HUDEP-2 (cell line): ENCODE measurements around the gene NFYC.
"Not testable (repeated sequence)": the region's sequence is repeated elsewhere in the genome, so short reads cannot be mapped to it uniquely, and the experiment has no call there.

Source experiments
- DNase-seq, 76 experiments: peaks; one replicate each; lab custom pipeline; 2025; ENCODE audit not compliant: unreplicated experiment in 76 of 76; lab: John Stamatoyannopoulos, UW

The NFYC gene

DNA sequence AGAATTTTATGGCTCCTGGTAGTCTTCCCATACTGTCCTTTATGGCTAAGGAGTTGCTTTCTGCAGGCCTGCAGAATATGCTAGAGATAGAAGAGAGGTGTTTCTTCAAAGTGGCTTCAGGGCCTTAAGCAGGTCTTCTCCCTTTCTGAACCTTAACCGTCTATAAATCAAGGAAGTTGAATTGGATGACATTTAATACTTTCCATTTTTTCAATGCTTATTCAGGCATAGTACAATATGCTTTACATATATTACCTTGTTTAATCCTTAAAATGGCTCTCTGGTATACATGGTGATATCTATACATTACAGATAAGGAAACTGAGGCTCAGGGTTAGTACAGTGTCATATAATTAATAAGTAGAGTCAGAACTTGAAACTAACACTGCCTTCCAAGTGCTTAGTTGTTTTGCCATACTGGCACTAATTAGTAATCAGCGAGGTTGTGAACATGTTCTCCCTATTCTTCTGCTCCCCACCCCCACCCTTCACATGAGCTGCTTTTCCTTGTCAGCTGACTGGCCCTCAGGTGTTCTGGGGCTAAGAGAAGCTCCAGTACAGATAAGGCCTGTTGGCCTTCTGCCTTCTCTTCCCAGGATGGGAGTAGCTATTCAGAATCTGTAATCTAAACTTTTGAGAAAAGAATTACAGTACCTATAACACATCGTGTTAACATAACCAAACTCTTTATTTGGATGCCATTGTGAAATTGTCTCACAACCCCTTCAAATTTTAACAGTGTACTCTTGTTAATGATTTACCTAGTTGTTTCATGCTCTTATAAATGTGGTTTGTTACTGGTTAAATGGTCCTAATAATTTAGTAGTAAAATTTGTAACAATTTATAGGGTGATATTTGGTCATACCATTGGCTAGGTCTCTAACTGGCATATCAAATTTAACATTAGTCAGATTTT lies 13.6 kb downstream of the NFYC start:
- no peak for DNase-seq

DNA sequence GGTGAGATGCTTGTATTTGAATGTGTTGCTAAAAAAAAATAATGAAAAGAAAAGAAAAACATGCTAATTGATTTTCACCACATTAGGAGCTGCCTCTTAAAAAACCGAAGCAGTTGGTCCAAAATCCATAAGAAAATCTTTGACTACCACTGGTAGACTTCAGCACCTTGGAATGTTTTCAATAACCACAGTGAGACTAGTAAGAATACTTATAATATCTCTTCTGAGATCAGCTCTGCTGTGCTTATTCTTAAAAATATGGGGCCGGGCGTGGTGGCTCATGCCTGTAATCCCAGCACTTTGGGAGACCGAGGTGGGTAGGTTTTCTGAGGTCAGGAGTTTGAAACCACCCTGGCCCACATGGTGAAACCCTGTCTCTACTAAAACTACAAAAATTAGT lies 15.1 kb downstream of the NFYC start:
- DNase-seq: no peak

DNA sequence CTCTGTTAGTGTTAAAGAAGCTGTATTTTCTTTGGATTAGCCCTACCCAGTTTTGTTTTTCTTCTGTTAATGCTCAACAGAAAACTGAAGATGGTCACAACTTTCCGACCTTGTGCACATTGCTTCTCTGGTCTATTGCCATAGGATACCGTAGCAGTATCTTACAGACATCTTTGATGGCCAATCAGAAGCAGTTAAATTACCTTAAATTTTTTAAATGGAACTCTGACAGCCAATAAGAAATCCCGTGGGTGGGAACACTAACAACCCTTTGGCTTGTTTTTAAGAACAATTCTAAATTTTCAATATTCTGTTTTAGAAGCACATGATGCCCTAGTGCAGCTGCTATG lies 17.2 kb downstream of the NFYC start:
- DNase-seq: peak in 34 of 76 experiments; percentile 22 to 88 (median 67)

DNA sequence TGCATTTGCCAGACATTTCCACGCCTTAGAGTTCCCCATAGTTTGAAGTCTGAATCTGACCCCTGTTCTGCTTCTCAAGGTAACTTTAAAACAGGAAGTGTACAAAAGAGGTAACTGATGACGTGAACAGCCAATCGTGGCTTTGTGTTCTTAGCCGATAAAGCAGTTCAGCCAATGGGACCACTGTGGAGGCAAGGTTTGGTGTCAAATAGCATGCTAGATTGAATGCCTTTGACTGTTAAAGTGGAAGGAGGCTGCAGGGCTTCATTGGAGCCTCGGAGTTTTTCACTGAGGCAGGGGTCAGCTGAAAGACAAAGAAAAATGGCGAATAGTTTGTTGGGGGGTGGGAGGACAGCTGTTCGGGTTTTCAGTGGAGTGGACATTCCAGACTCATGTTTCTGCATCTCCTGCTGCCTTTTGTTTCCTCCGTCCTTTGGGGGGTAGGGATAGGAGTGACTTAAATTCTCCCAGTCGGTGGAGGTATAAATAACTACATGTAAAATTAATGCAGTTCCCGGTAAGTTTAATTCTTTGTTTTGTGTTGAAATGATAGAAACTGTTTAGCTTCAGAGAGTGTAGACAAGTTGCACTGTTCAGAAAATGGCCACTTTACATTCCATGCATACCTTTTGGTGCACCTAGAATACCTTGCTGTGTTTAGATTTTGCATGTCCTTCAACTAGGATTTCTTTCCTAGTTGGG lies 17.7 kb downstream of the NFYC start:
- DNase-seq: peak in 74 of 76 experiments; percentile 14 to 92 (median 76)

DNA sequence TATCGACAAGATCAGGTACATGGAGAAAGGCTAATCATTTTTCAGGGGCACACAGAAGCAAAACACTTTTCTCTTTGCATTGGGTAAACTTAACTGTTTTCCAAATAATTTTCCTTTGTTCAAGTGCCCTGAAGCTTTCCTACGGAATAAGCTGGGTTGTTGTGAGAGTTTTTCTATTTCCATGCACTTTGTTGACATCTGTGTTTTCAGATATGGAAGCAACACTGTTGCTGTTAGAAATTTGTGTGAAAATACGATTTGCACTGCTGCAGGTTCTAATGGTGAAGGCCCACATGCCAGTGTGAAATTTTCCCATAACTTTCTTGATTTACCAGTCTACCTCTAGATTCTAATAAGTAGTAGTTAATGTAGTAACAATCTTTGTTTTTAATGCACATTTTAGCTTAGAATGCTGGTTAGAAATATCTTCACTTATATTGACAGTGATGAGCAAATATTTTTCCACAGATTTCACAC lies 18.3 kb downstream of the NFYC start:
- no peak for DNase-seq

DNA sequence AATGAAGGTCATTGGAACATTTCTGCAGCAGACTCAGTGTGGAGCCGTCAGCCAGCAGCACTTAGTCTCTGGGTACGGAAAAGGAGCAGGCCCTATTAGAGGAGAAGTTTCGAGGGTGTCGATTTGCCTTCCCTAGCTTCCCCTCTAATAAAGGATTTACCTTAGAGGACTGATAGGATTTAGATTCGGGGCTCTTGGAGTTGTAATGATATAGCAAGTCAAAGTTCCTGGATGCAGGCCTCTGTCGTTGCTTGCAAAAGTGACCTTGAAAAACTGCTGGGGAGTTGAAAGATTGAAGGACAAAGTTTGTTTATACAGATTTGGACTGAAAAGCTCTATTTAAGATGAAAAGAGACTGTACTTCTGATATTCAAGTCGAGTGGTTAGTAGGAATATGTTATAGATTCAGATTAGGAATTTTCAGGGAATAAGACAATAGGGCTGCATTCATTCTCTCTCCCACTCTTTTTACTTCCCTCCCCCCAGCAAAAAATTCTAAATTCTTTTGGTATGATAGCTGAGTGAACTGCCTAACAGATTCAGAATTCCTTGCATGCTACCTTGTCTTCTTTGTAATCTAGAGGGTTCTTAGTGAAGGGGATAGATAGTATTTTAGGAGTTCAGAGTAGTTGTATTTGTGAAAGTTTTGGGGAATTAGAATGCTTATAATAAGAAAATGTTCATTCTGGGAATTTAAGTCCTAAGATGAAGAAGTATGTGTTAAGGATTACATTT lies 19.2 kb downstream of the NFYC start:
- DNase-seq: no peak

DNA sequence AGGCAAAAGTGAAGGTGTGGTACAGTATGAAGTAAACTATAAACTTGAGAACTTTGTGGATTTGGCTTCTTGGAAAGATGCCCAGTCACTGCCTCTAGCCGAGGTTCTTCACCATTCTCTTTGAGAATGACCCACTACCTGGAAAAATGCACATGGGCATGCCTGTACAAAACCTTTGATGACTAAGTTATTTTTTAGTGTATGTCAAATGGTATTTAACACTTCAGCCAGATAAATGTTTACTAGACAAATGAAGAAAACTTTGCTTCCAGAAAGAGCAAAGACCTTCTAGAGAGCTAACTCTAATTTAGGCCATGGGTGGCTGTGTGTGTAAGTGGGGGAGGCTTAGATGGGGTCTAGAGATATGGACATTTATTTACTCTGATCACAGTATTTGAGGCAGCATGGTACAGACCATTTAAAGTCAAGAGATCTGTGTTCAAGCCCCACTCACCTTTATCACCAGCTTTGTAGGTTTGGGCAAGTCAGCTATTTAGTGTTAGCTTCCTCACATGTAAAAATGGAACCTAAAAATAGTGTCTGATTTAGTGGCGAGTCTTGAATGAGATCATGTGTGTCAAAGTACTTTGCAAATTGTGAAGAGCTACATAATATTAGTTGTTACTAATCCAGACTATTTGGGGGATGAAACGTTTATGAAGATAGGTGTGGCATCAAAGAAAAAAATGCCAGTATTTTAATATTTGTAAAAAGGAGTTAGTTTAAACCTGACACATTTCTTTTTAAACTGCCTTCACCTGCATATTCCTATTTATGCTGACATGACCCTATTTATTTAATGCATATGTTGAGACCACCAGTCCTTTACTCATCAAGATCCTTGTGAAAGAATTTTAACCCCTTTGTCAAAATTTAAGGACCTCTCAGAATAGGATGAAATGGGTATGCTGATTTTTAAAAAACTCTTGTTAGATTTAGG lies 20.2 kb downstream of the NFYC start:
- DNase-seq: peak in 29 of 76 experiments; percentile 2 to 52 (median 21)

DNA sequence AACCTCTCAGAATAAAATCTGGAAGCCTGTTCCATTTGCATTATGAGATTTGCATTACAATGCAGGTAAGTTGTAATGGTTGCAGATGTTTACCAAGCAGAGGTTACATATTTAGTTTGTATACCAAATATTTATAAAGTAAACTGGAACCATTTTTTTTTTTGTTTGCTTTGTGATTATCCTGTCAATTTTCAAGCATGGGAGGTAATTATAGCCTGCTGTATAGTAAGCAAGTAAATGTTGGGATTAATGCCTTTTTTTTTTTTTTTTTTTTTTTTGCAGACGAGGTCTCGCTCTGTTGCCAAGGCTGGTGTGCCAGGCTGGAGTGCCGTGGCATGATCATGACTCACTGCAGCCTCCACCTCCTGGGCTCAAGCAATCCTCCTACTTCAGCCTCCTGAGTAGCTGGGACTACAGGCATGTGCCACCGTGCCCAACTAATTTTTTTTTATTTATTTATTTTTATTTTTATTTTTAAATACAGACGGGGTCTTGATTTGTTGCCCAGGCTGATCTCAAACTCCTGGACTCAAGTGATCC lies 21.0 kb downstream of the NFYC start:
- DNase-seq: no peak

DNA sequence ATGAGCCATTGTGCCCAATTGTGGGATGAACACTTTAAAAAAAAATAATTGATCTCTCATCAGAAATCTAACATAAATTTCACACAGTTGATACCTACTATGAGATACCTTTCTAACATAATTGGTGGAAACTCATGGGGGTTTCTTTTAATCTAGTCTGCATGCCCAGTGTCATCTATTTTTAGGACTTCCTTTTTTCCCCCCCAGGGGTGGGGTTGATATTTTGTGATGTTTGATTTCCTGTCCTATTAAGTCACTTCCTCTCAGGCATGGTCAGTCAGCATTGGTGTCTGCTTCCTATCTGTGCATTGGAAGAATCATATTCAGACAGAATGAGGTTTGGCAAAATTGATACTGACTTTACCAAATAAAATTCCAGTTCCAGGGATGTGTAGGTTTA lies 21.5 kb downstream of the NFYC start:
- DNase-seq: peak in 1 of 76 experiments; percentile 12

DNA sequence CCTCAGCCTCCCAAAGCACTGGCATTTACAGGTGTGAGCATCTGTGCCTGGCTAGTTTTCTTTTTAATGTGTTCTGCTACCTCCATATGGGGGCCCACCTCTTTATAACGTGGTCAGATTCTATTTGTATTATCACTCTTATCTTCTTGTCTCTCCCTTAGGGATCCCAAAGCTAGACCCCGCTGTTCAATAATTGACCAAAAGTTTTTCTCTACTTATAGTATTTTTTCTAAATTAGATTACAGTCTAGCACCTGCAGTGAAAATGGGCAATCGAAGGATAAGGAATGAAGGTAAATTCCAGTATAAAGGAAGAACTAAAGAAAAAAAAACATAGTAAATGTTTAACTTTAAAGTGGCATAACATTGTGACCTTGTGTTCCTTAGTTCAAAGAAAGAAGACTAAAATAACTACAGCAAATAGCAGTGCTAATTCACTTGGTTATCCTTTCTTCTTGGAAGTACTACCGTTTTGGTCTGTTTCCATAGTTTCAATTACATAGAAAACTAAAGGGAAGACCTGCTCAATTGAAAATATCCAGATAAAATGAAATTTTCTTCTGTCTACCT lies 24.1 kb downstream of the NFYC start:
- no peak for DNase-seq

DNA sequence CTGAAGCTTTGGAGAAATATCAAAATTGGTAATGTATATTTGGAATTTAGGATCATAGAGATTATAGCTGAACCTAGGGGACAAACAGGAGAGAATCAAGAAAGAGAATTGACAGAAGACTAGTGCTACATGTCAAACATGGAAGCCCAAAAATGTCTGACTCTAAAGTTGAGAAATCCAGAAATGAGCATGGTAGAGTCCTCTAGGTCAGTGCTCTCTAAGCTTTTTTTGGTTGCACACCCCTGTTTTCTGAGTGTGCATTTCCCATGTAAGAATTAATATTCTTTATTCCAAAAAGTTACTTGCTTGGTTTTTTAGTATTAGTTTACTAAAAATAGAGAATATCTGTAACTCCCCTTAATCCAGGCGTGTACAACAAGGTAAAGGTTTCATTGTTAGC lies 25.6 kb downstream of the NFYC start:
- DNase-seq: no peak

DNA sequence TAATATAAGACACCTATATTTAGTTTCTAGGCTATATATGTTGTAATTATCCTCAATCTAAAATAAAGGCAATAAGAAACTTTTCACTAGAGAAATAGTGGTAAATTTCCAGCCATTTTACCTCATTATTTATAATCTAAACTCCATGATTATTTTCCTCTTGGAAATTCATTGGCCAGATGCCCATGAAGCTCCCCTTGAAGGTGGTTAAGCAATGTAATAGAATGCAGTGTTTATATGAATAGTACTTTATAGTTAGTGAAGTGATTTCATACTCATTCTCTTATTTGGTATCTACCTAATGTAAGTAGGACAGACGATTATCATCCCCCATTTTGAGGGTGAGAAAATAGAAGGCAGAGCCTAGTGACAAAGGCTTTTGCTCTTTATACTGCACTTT lies 26.5 kb downstream of the NFYC start:
- DNase-seq: no peak

DNA sequence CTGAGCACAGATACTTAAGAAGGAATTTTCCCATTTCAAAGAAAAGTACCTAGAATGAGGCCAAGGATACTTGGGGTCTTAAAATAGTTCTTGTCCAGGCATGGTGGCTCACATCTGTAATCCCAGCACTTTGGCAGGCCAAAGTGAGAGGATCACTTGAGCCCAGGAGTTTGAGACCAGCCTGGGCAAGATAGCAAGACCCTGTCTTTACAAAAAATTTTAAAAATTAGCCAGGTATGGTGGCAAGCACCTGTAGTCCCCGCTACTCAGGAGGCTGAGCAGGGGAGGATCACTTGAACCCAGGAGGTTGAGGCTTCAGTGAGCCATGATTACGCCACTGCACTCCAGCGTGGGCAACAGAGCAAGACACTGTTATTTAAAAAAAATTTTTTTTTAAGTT lies 29.0 kb downstream of the NFYC start:
- DNase-seq: no peak

DNA sequence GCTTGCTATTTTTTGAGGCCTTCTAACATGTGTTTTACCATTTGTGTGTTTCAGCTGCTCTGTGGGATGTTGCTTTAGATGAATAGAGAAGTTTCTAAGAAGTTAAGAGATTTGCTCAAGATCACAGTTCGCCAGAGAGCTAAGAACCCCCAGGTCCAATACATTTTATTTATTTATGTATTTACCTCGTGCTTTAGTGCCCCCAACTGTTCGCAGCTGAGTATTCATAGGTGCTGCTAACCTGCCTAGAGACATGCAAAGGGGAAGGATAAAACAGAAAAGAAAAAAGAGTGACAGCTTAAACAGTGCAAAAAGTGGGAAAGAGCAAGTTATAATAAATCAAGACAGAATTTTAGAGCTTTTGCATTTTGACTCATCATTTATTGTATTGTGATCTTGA lies 31.1 kb downstream of the NFYC start:
- no peak for DNase-seq

DNA sequence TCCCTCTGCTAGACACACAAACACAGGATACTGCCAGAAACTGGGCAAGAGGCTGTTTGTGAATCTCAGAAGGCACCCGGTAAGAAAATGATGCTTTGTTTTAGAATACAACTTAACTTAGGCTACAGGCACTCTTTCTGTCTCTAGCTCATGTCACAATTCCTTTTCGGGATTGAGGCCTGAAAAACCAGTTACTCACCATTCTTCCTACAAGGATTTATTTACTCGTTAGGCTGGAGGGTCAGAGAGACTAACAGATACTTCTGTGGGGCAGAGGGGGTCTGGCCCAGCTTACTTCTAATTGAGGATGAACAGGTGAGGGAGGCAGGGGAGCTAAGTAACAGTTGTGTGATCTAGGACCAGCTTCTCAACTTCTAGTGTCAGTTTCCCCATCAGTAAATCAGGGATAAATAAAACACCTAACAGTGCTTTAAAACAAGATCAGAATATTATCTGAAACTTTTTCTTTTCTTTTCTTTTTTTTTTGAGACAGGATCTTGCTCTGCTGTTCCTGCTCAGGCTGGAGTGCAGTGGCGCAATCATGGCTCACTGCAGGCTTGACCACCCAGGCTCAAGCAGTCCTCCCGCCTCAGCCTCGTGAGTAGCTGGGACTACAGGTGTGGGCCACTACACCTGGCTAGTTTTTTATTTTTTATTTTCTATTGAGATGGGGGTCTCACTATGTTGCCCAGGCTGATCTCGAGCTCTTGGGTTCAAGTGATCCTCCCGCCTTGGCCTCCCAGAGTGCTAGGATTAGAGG lies 31.9 kb downstream of the NFYC start:
- DNase-seq: no peak

DNA sequence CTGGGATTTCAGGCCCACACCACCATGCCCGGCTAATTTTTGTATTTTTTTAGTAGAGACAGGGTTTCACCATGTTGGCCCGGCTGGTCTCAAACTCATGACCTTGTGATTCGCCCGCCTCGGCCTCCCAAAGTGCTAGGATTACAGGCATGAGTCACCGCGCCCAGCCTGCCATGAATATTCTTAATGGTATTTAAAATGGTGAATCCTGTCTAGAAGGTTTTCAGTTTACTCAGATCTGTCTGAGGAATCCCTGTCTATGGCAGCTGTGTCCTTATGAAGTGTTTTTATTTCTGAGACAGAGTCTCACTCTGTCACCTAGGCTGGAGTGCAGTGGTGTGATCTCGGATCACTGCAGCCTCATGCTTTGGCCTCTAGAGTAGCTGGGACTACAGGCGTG lies 36.2 kb downstream of the NFYC start:
- not testable (repeated sequence) for DNase-seq

DNA sequence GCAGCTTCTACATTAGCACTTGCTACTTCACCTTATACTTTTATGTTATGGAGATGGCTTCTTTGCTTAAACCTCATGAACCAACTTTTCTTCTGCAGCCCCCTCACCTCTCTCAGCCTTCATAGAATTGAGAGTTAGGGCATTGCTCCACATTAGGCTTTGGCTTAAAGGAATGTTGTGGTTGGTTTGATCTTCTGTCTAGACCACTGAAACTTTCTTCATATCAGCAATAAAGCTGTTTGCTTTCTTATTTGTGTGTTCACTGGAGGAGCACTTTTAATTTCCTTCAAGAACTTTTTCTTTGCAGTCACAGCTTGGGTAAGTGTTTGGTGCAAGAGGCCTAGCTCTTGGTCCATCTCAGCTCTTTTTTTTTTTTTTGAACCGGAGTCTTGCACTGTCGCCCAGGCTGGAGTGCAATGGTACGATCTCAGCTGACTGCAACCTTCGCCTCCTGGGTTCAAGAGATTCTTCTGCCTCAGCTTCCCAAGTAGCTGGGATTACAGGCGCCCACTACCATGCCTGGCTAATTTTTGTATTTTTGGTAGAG lies 37.9 kb downstream of the NFYC start:
- not testable (repeated sequence) for DNase-seq

DNA sequence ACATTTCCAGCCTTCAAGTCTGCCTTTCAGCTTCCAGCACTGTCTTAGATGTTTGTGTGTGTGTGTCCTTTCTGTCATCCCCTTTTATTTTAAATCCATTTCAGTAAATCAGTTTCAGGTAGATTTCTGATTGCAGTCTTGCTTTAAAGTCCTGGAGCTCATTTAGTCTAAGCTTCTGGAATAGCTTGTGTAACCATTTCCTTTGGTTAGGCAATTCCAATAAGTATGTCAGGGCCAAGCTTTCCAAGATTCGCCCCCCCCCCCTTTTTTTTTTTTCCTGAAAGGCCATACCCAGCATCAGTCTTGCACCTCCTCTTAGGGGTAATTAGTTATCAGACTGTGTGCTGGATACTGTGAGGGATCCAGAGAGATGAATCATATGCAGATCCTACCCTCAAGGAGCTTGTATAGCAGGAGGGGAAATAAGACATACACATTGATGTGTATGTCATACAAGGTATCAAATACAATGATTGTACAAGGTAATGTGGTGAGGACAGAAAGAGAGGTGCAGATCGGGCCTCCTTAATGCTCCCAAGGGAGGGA lies 41.3 kb downstream of the NFYC start:
- DNase-seq: no peak
